Lung (tissue), 12 donors: ENCODE measurements around the gene ATXN2L. TPM values are rescaled to one million over a fixed set of nuclear protein-coding genes. Genes with fewer than 3 reads are reported as not detected.

Experiments used
- ATAC-seq: fragments of 200-7000 bp; cut with Tn5 transposase; one replicate; pipeline ENCODE4 v1.9.1; 2020; ENCODE audit warnings: moderate number of reproducible peaks; ENCODE audit not compliant: insufficient read depth, low FRiP score
- DNase-seq, 3 donors: peaks; one replicate each; pipeline ENCODE4 v3.0.0-alpha.2; 2013 to 2017
- H3K27ac ChIP-seq, 2 donors: one replicate each; pipeline ENCODE4 v1.5.1; 2013; ENCODE audit warnings: mild to moderate bottlenecking in 2 of 2, moderate library complexity in 2 of 2, control low read depth in 1 of 2, inconsistent platforms in 1 of 2, low read depth in 1 of 2, low read length in 1 of 2
- H3K27me3 ChIP-seq, 3 donors: one replicate each; pipeline ENCODE4 v1.5.1; 2013; ENCODE audit warnings: low read length in 2 of 3; ENCODE audit not compliant: control insufficient read depth in 3 of 3, insufficient read depth in 3 of 3
- H3K36me3 ChIP-seq, 4 donors: one replicate each; pipeline ENCODE4 v1.5.1; 2013; ENCODE audit warnings: low read length in 4 of 4, mild to moderate bottlenecking in 1 of 4, moderate library complexity in 1 of 4; ENCODE audit not compliant: control insufficient read depth in 4 of 4, insufficient read depth in 4 of 4
- H3K4me1 ChIP-seq, 5 donors: one replicate each; pipeline ENCODE4 v1.5.1; 2013; ENCODE audit warnings: low read length in 5 of 5, mild to moderate bottlenecking in 2 of 5, moderate library complexity in 1 of 5; ENCODE audit not compliant: control insufficient read depth in 5 of 5, insufficient read depth in 5 of 5
- H3K4me3 ChIP-seq: one replicate; pipeline ENCODE4 v1.5.1; 2013; ENCODE audit warnings: mild to moderate bottlenecking, control low read depth, moderate library complexity
- H3K9ac ChIP-seq, 2 donors: one replicate each; pipeline ENCODE4 v1.5.1; 2013; ENCODE audit warnings: low read length in 2 of 2, control low read depth in 1 of 2; ENCODE audit not compliant: insufficient read depth in 1 of 2
- H3K9me3 ChIP-seq, 4 donors: one replicate each; pipeline ENCODE4 v1.5.1; 2013; ENCODE audit warnings: low read length in 3 of 4, mild to moderate bottlenecking in 1 of 4, moderate library complexity in 1 of 4; ENCODE audit not compliant: control insufficient read depth in 4 of 4, insufficient read depth in 3 of 4
- CTCF ChIP-seq: IDR thresholded peaks from 2 replicates; pipeline ENCODE4 v1.5.1; 2012; ENCODE audit warnings: mild to moderate bottlenecking; ENCODE audit errors: control extremely low read depth, extremely low read depth
- WGBS, 2 donors: extraction: QIAGEN DNeasy Blood & Tissue Kit; methylation state at CpG; one replicate each; pipeline ENCODE4 v1.1.7; 2013; 5-methylcytosine and 5-hydroxymethylcytosine counted together
- polyA plus RNA-seq, 2 donors: library from polyadenylated mRNA; stranded (reverse); fragments of 200-250 nt; gene quantifications; one replicate each; pipeline ENCODE4 v1.2.1, GENCODE V29; 2013
- total RNA-seq, 2 donors: library from RNA; depleted of rRNA in 1 of 2; stranded (reverse); fragments of >200 nt in 1 of 2; gene quantifications; one replicate each; pipeline ENCODE4 v1.2.1, GENCODE V29; 2014 to 2021
- donor health status: control.
- donor health status: control.
- donor health status: Bipolar disorder and iron deficiency.
- donor health status: healthy.
- donor health status: DM: yes; HTN: yes; CAD: no.

Gene ATXN2L
- total and polyA plus RNA-seq, 4 donors = 72.1 to 140 (median 91.0) TPM

DNA sequence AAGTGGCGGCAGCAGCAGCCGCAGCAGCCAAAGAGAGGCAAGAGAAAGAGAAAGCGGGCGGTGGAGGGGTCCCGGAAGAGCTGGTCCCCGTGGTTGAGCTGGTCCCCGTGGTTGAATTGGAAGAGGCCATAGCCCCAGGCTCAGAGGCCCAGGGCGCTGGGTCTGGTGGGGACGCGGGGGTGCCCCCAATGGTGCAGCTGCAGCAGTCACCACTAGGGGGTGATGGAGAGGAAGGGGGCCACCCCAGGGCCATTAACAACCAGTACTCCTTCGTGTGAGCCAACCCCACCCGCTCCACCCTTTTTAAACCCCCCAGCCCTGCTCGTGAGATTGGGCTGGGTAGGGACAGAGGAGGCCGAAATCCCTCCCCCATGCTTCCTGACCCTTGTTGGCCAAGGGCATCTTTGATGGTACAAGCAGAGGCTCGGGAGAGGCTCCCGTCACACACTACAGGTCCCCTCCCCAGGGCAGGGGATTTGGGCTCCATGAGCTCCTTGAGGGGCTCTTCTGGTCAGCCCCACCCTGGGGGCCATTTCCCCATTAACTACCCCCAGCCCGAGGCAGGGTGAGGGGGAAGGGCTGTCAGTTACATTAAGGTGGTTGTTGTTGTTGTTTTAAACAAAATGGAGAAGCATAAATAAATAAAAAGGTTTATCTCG lies 50.9 kb downstream of the ATXN2L start:
- peak; percentile 8 for TF ChIP-seq CTCF
- H3K9ac ChIP-seq = no peak overlapping the region
- H3K27ac ChIP-seq = no peak overlapping the region
- H3K36me3 ChIP-seq = peaks cover 12 to 48% (median 28%) of the 10 kb centered on the region in 4 donors
- no peaks in the 10 kb centered on the region for H3K9me3 ChIP-seq
- no peak overlapping the region for H3K4me3 ChIP-seq
- peaks cover 0 to 8% (median 0%) of the 10 kb centered on the region in 5 donors for H3K4me1 ChIP-seq
- no peaks in the 10 kb centered on the region for H3K27me3 ChIP-seq
- 87% methylated on average over 18 of the region's 18 CpGs for WGBS, 2 donors
- ATAC-seq (peak; percentile 54), DNase-seq (no peak)

DNA sequence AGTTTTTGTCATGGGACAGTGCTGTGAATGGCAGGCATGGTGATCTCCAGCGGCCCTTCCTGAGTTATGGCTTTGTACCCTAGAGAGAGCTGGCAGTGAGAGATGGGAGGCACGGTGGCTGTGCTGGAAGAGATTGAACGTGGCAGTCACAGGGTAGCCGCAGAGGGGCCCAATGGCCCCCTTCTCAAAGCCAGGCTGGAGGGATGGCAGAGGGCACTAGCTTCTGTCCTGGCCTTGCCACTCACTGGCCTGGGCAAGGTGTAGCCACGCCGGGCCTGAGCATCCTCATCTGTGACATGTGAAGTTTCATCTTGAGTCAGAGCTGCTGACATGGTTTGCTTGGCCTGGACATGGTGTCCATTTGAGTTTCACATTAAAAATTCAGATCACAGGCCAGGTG lies 51.6 kb downstream of the ATXN2L start:
- no peak for DNase-seq
- Histone ChIP-seq H3K36me3 (peaks cover 12 to 41% (median 25%) of the 10 kb centered on the region in 4 donors), H3K27me3 (no peaks in the 10 kb centered on the region), H3K4me3 (no peak overlapping the region), H3K9ac (no peak overlapping the region), H3K27ac (no peak overlapping the region), H3K4me1 (peaks cover 0 to 16% (median 2%) of the 10 kb centered on the region in 5 donors), H3K9me3 (no peaks in the 10 kb centered on the region)
- TF ChIP-seq CTCF = no peak
- WGBS, 2 donors = 93 to 98% methylated on average over 6 of the region's 6 CpGs
- no peak for ATAC-seq

- no peaks in the 10 kb centered on the region for H3K9me3 ChIP-seq
- DNase-seq (peak; percentile 33 to 47 (median 42)), ATAC-seq (no peak)
- H3K27ac ChIP-seq = no peak overlapping the region
- H3K36me3 ChIP-seq = peaks cover 12 to 33% (median 17%) of the 10 kb centered on the region in 4 donors
- TF ChIP-seq CTCF = no peak
- H3K9ac ChIP-seq = no peak overlapping the region
- 69 to 75% methylated on average over 13 of the region's 13 CpGs for WGBS, 2 donors
- no peaks in the 10 kb centered on the region for H3K27me3 ChIP-seq
- no peak overlapping the region for H3K4me3 ChIP-seq
- peaks cover 0 to 22% (median 6%) of the 10 kb centered on the region in 5 donors for H3K4me1 ChIP-seq
Observed at GRCh38 chr16:28875134-28876018, 52.6 kb downstream of the ATXN2L start.
